GM19455 (cell line): Measurements from ENCODE around the gene RAD18.

Experiments
- ATAC-seq: cut with Tn5 transposase; IDR thresholded peaks from one replicate; pipeline ENCODE4 v1.9.1; 2021; ENCODE audit not compliant: unreplicated experiment

The RAD18 gene

GRCh38 chr3:8838765-8839423 lies 124.4 kb downstream of the RAD18 start:
- no peak for ATAC-seq

GRCh38 chr3:8838234-8838633 lies 125.0 kb downstream of the RAD18 start:
- ATAC-seq: no peak

DNA sequence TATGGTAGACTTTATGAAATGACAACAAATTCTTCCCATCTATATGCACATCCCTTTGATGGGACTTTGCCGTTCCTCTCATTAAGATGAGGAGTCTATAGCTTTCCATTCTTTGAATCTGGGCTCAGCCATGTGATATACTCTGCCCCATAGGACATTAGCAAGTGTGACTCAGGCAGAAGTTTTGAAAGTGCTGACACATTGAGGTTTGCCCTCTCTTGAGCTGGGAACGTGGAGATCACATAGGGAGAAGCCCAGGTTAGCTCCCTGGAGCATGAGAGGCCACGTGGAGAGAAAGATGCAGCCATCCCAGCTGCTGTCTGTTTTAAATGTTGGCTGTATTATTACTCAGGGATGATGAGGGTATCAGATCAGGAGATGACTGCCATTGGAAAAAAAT lies 126.1 kb downstream of the RAD18 start:
- ATAC-seq: no peak

GRCh38 chr3:8836096-8836495 lies 127.2 kb downstream of the RAD18 start:
- ATAC-seq: no peak

DNA sequence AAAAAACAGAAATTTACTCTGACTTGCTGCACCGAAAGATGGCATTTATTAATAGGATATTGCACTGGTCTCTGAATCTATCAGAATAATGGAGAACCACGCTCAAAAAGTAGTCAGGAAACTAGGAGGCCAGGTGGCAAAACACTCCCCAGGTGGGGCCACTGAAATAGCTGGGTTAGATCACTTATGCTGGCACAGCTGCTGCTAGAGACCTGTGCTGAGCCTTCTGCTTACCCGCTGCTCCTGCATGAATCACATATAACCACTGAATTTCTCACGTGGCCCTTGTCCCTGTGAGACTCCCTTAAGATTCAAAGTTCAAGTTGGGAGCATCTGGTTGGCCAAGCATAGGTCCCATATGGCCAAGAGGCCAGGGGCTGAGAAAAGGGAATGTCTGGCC lies 127.9 kb downstream of the RAD18 start:
- ATAC-seq: no peak

DNA sequence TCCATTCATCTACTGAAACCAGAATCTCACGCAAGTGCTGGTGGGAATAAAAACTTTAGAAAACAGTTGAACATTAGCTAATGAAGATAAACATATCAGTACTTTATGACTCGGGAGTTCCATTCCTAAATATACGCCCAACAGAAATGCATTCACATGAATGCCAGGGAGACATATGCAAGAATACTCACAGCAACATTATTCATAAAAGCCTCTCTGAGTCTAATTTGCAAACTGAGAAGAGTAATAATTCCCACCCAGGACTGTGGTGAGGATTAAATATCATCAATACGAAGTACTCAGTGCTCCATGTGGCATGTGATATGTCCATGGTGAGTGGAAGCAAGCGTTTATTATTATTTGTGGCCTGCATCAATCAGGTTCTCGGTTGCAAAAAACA lies 128.3 kb downstream of the RAD18 start:
- no peak for ATAC-seq

DNA sequence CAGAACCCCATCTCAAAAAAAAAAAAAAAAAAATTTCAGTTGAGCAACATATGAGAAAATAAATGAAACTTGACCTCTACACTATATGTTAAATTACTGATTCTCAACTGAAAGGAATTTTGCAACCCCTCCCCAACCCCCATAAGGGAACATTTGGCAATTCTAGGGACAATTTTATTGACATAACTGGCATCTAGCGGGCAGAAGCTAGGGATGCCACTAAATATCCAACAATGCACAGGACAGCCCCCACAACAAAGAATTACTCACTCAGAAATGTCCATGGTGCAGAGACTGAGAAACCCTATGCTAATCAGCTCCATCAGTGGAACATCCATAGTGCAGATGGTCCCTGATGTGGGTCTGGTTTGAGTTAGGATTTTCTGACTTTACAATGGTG lies 135.6 kb downstream of the RAD18 start:
- ATAC-seq: no peak
